NCI-H1930 (cell line): Measurements from ENCODE around the gene PEAR1.
A peak's percentile ranks its signal among the peaks of the same experiment; 100 is the strongest.

Experiments
- DNase-seq, 2 experiments: peaks; one replicate each; lab custom pipeline; 2025; lab: John Stamatoyannopoulos, UW

The PEAR1 gene

DNA sequence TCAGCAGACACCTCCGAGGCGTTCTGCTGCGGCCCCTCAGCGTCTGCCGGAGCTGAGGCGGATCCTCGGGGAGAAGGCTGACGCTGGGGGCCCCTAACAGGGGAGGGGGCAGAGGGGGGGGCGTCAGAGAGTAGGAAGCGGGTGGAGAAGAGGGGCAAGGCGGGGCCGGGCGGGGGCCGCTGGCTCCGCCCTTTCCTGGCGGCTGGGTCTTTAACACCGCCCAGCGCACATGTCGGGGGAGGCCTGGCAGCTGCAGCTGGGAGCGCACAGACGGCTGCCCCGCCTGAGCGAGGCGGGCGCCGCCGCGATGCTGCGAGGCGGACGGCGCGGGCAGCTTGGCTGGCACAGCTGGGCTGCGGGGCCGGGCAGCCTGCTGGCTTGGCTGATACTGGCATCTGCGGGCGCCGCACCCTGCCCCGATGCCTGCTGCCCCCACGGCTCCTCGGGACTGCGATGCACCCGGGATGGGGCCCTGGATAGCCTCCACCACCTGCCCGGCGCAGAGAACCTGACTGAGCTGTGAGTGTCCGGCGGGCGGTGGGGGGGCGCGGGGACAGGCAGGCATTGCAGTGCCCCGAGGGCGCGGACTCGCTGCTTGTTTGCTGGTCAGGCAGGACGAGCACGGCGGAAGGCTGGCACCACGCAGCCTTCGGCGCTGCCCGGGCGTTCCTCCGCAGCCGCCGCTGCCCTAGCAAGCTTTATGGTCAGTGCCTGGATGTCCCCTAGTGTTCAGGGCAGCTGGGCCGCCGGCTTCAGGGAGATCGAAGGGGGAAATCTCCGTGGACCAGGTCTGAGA lies 32.7 kb upstream of the PEAR1 start, which contains the start of gene NTRK1:
Gene NTRK1, plus strand, starts transcription at position 238 of the 796 bp plus-strand sequence. Its CDS starts 70 bp downstream, at position 308.
- DNase-seq: peak in 1 of 2 experiments; percentile 33

DNA sequence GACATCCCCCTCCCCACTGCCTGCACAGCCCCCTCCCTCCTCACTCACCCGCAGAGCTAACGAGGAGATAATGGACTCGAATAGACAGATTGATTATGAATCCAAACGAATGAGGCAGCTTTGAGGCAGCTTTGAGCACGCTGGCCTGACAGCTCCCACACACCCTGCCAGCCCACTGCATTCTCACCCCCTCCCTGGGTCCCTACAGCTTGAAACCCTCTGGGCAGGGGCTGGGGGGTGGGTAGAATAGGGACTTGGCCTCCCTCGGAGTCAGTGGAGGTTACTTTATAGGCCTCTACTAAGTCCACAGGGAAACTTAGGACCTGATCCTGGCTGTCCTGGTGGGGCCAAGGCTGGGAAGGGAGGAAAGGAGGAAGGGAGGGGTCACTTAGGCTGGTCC lies 30.9 kb upstream of the PEAR1 start:
- no peak for DNase-seq

DNA sequence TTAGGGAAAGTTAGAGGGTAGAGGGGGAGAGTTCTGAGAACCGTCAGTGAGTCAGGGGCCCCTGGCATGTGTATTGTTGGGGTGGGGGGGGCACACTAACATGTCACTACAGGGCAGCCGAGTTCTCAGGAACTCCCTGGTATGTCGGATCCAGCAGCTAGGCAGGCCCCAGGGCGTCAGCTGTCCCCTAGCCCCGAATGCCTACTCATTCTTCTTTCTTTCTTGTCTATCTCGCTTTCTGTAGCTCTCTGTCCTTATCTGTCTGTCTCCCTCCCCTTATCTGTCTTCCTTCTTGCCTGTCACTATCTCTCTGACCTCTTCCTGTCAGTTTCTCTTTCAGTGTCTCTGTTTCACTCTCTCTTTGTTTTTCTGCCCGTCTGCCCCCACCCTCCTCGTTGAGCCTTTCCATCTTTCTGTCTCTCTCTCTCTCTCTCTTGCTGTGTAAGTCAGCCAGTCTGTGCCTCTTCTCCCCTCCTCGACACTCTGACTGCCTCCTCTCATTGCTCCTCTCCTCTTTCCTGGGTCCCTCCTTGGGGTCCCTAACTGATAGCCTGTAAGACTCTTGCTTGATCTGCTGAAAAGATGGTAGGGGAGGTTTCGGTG lies 30.4 kb upstream of the PEAR1 start:
- no peak for DNase-seq

DNA sequence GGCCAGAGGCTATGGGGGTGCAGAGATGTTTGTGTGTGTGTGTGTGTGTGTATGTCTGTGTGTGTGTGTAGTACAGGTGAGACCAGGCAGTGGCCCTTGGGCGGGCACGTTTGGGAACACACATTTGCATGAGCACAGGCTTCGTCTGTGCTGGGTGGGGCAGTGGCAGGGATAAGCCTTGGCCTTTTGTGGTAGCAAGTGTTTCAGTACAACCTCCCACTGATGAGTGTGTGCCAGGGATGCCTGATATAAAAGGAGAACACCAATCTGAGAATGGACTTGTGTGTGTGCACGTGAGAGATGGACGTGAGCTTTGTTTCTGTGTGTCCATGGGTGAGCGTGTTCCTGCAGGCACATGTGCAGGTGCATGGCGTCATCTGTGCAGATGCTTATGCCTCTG lies 29.9 kb upstream of the PEAR1 start:
- DNase-seq: no peak

DNA sequence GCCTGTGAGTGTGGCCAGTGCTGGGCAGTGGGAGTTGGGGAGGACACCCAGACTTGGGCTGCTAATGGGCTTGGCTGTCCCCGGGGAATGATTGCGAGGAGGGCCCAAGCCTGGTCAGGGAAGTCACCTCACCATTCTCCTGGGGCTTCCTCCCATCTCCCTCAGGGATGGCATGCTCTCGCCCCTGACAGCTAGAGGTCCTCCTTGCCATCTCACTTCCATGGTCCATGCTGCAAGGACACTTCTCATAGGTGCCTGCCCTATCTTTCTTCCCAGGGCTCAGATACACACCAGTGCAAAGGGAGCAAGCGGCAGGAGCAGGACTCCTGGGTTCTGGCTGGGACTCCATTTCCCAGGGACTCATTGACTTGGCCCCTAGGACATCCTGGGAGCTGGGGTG lies 28.7 kb upstream of the PEAR1 start:
- DNase-seq: no peak

DNA sequence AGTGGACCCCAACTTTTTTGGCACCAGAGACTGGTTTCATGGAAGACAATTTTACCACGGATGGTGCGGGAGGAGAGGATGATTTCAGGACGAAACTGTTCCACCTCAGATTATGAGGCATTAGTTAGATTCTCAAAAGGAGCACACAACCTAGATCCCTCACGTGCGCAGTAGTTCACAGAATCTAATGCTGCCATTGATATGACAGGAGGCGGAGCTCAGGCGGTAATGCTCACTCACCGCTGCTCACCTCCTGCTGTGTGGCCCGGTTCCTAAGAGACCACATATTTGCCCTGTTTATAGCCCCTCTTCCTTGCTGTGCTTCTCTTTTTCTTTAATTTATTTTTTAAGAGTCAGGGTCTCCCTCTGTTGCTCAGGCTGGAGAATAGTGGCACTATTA lies 28.3 kb upstream of the PEAR1 start:
- DNase-seq: no peak

DNA sequence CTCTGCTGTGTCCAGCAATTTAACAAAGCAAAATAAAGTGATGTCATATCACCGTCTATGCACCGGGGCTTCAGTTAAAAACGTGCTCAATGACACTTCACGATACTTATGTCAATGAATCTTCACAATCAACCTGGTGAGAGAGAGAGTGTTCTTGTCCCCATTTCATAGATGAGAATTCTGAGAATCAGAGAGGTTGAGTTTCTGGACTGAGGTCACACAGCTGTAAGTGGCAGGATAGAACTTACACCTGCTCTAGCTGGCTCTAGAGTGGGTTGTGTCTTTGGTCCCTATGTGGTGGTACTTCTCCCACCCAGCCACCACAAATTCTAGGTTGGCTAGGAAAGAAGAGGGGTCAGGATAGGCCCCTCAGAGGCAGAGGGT lies 27.7 kb upstream of the PEAR1 start:
- no peak for DNase-seq

DNA sequence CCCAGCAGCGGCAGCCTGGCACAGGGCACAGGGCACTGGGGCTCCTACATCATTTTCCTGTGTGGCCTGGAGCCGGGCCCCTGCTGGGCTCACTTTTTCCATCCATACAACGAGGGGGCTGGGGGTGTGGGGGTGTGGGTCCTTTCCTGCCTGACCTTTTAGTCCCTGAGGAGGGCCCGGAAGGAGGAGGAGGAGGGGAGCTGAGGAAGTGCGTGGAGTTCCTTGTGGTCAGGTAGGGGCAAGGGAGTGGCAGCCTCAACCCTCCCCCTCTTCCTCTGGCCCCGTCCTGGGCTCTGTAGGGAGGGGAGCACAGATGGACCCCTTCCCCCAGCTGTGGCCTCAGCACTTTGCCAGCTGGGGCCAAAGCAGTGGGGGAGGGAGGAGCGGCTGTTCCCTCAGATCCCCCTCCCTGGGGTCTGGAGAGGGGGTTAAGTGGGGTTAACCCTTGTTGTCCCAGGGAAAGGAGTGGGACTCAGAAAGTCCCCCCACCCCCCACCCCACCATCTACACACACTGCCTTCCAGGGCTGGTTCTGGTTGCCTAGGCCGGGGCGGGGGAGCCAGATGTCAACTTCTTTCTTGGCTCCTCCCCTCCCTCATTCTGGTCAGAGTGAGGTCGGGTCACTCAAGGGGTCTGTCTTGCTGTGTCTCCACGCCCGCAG lies 27.1 kb upstream of the PEAR1 start:
- no peak for DNase-seq

DNA sequence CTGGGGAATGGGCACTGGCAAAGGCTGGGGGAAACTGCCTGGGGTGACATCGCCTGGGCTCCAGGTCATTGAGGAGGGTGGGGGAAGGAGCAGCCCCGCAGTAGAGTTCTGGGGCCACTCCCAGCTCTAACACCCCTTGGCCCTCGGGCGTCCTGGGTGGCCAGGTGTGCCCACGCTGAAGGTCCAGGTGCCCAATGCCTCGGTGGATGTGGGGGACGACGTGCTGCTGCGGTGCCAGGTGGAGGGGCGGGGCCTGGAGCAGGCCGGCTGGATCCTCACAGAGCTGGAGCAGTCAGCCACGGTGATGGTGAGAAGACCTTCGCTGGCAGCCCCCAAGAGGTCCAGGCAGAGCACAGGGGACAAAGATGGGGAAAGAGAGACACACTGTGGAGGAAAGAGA lies 25.2 kb upstream of the PEAR1 start:
- no peak for DNase-seq

DNA sequence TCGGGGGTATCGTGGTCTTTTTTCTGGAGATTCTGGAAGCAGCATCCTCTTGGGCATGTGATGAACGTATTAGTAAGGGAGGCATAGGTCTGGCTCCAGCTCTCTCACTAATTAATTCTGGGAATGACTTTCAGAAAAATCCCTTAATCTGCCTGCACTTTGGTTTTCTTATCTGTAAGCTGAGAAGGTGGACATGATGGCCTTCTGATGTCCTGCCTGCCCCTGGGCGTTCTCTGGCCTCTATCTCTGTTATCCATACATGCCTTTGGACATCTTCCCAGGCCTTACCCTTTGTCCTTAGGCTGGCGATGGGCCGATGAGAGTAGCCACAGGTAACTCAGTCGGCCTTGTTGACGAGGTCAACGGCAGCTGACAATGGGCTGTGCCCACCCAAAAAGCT lies 24.1 kb upstream of the PEAR1 start:
- no peak for DNase-seq

DNA sequence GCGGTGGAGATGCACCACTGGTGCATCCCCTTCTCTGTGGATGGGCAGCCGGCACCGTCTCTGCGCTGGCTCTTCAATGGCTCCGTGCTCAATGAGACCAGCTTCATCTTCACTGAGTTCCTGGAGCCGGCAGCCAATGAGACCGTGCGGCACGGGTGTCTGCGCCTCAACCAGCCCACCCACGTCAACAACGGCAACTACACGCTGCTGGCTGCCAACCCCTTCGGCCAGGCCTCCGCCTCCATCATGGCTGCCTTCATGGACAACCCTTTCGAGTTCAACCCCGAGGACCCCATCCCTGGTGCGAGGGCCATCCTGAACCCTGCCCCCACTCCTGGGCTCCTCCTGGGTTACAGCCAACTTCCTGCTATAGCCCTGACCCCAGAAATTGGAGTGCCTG lies 19.9 kb upstream of the PEAR1 start:
- DNase-seq: no peak

DNA sequence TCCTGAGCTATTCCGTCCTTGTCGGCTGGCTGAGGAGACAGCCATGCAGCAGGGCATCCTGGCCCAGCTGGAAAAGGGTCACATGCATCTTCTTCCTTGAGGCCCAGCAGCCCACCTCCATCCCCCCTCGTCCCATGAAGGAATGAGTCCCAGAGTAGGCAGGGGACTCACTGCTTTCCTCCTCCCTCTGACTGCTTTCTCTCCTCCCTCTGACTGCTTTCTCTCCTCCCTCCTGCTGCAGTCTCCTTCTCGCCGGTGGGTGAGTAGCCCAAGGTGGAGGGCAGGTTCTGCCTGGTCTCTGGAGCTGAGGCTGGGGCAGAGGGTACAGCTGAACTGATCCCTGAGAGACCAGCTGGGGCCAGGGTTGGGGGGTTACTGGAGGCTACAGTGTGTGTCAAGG lies 19.4 kb upstream of the PEAR1 start:
- no peak for DNase-seq

DNA sequence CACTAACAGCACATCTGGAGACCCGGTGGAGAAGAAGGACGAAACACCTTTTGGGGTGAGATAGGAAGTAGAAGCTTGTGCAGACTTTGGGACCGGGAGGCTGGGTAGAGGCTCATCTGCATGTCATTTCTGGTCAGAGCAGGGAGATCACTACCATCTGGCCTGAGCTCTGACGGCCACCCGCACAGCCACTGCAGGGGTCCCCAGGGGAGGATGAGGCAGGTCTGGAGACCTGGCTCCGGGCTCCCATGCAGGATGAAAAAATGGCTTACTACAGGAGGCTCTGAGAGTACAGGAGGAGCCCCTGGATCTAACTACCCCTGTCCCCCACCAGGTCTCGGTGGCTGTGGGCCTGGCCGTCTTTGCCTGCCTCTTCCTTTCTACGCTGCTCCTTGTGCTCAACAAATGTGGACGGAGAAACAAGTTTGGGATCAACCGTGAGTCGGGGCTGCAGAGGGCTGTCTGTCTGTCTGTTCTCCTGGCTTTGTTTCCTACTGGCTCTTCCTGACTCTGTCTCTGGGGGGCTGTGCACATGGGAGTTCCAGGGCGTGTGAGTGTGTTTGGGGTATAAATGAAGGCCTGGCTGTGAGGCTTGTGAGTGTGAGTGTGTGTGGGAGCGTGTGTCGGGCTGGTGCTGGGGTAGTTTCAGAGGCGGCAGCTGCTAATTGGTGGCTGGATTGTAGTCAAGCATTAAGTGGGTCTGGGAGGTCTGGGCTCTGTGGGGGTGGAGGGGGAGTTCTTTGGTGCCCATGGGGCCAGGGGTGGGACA lies 18.8 kb upstream of the PEAR1 start:
- no peak for DNase-seq

DNA sequence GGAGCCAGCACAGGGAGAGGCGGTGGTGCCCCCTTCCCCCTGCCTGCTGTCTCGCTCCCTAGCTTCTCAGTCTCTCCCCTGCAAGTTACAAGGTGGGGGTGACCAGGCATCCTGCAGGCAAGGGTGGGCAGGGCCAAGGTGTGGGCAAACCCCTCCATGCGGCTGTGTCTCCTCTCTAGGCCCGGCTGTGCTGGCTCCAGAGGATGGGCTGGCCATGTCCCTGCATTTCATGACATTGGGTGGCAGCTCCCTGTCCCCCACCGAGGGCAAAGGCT lies 18.2 kb upstream of the PEAR1 start:
- no peak for DNase-seq

DNA sequence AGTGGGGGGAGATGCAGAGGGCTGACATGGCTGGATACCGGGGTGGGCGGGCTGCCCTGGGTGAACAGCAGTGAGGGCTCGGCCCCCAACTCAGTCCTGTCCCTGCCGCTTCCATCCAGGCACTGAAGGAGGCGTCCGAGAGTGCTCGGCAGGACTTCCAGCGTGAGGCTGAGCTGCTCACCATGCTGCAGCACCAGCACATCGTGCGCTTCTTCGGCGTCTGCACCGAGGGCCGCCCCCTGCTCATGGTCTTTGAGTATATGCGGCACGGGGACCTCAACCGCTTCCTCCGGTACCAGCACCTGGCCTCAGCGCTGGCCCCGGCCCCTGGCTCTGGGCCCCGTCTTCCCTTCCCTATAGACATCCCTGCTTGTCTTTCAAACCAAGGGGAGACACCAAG lies 17.2 kb upstream of the PEAR1 start:
- no peak for DNase-seq

DNA sequence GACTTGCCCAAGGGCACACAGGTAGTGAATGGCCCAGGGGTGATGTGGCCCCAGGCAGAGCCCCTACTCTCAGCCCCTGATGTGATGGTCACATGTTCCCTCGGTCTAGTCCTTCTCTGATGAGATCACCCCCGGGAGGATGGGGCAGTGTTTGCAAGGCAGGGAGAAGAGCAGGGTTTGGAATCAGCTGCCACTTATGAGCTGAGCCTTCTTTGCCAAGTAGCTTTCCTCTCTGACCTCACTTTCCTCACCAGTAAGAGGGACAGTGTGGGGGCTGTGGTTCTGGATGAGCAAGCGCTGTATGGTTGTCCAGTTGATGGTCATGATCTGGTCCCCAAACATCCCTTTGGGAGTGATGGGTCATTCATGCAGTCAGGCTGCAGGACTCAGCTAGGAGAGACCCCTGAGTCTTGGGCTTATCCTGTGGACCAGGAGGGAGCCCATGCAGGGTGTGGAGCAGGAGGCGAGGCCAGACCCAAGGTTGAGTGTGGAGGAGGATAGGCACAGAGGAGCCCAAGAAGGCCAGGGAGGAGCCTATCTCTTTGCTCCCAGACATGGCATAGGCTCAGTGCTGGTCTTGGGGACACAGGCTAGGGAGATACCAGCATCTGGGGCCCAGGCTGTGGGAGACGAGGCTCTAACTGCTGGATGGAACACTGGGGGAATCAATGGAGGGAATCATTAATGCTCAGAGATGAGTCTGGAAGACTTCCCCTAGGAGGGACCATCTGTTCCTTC lies 15.9 kb upstream of the PEAR1 start:
- no peak for DNase-seq

DNA sequence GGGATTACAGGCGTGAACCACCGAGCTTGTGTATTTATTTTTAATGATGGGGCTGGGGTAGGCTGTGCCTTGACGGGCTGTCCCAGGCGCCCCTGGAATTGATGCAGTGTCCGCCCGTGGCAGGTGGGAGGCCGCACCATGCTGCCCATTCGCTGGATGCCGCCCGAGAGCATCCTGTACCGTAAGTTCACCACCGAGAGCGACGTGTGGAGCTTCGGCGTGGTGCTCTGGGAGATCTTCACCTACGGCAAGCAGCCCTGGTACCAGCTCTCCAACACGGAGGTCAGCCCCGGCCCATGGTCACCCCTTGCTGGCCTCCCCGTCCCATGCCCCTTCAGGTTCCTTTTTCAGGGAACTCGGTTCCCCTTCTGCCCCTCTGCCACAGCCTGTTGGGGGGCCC lies 13.6 kb upstream of the PEAR1 start:
- DNase-seq: no peak

DNA sequence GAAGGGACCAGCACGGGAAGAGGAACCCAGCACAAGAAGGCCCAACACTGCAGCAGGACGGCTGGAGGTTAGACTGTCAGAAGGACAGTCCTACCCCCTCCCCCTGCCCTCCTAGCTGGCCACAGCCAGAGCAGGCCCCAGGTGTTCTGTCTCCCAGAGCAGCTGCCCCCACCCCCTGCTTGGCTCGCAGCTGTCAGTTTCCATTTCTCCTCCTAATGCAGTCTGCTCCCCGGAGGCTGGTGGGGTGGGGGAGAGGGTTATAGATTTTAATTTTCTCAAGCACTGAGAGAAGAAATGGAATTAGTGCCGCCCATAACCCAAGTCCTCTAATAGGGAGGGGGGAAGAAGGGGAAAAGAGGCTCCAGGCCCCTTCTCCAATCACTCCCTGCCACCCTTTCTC lies 13.0 kb upstream of the PEAR1 start:
- DNase-seq: no peak

DNA sequence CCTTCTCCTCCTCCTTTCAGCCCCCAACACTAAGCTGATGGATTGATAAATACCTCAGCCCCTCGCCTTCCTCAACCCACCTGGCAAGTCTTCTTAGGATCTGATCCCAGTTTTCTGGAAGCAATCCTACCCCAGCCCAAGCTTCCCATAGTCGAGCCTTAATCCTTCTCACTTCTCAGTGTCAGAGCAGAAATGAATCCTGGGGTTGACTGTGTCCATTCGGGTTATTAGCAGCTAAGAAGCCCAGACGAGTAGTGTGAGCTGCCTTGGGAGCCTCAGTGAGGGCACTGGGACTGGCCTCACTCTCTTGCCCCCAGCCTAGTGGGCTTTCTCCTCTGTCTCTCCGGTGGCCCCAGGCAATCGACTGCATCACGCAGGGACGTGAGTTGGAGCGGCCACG lies 12.4 kb upstream of the PEAR1 start:
- no peak for DNase-seq

DNA sequence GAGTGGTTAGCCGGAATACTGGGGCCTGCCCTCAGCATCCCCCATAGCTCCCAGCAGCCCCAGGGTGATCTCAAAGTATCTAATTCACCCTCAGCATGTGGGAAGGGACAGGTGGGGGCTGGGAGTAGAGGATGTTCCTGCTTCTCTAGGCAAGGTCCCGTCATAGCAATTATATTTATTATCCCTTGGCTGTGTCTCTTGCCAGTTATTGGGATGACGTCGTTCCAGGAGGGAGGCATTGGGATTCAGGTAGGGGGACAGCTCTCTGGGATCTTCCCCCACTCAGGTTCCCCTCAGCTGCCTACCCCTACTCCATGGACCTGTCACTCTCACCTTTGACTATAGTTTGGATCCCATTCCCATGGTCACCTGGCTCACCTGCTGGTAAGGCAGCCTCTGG lies 11.9 kb upstream of the PEAR1 start:
- no peak for DNase-seq

DNA sequence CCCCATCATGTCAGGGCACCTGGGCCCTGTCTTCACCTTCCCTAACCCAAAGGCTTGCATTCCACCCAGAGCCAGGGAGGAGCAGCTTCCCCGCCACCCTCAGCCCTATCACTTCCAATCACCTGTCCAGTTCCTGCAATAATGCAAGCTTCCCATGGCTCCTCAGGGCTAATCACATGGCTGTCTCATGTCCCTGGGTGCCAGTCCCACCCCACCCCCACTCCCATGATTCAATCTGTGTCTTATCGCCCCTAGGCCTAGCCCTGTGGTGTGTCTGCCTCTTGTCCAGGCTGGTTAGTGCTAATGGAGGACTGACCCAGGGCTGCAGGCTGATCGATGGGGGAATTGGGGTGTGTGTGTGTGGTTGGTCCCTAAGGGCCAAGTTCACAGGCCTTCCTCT lies 11.0 kb upstream of the PEAR1 start:
- no peak for DNase-seq

DNA sequence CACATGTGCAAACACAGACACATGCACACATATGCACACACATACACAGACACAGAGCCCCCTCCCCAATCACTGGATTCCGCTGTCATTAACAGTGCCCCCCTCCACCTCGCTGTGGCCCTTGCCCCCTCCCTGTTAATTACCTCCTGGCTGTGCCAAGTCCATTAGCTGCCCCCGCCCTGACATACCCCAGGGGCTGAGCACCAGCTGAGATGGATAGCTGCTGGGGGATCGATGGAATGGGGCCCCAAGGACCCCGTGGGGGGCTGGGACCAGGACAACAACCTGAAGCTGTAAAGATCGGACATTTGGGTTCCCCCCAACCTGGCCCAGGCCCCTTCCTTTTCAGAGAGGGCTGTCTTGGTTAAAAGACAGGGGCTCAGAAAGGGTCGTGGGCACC lies 9.6 kb upstream of the PEAR1 start:
- DNase-seq: no peak
